WTC11 (cell line): ENCODE measurements around the gene BET1. TPM values are rescaled to one million over a fixed set of nuclear protein-coding genes. Genes with fewer than 3 reads are reported as not detected.
"Not testable (repeated sequence)": the region's sequence is repeated elsewhere in the genome, so short reads cannot be mapped to it uniquely, and the experiment has no call there.

ENCODE experiments used
- ATAC-seq: fragments of 200-7000 bp; cut with Tn5 transposase; 2 replicates; pipeline ENCODE4 v1.10.0; 2021; ENCODE audit warnings: mild to moderate bottlenecking, moderate library complexity
- CTCF ChIA-PET: fragments of 300-600 bp; sonication (Branson Sonifier 250); formaldehyde crosslinking; loops from one replicate; lab custom pipeline; 2021; ENCODE audit warnings: antibody characterized with exemption; lab: Charles Lee
- POLR2A ChIA-PET: fragments of 350-600 bp; sonication (Branson Sonifier 250); formaldehyde crosslinking; loops from one replicate; lab custom pipeline; 2021; ENCODE audit warnings: antibody characterized with exemption; lab: Charles Lee
- DNase-seq: peaks from one replicate; pipeline ENCODE4 v3.0.0; 2021; ENCODE audit warnings: low spot score
- H3K27ac Mint-ChIP-seq: 2 replicates; pipeline ENCODE4 v1.8.0; 2021; ENCODE audit warnings: mixed read lengths
- H3K27me3 Mint-ChIP-seq: 2 replicates; pipeline ENCODE4 v1.8.0; 2021; ENCODE audit warnings: low read depth, mild to moderate bottlenecking, moderate library complexity, mixed read lengths
- H3K36me3 Mint-ChIP-seq: 2 replicates; pipeline ENCODE4 v1.8.0; 2021; ENCODE audit warnings: mixed read lengths
- H3K4me1 Mint-ChIP-seq: 2 replicates; pipeline ENCODE4 v1.8.0; 2022; ENCODE audit warnings: mixed read lengths
- H3K4me3 Mint-ChIP-seq: 2 replicates; pipeline ENCODE4 v1.8.0; 2021; ENCODE audit warnings: mild to moderate bottlenecking, moderate library complexity, mixed read lengths
- H3K9me3 Mint-ChIP-seq: 2 replicates; pipeline ENCODE4 v1.8.0; 2021; ENCODE audit warnings: mixed read lengths
- ATF2 ChIP-seq: sonication (generic); formaldehyde crosslinking; IDR thresholded peaks from 2 replicates; pipeline ENCODE4 v1.8.1; 2022; ENCODE audit warnings: low read depth, missing genetic modification reagents, borderline replicate concordance
- ATF6 ChIP-seq: sonication (generic); formaldehyde crosslinking; IDR thresholded peaks from 2 replicates; pipeline ENCODE4 v1.8.1; 2023; ENCODE audit warnings: mild to moderate bottlenecking, missing genetic modification reagents
- E2F4 ChIP-seq: sonication (generic); formaldehyde crosslinking; IDR thresholded peaks from 2 replicates; pipeline ENCODE4 v1.8.1; 2022; ENCODE audit warnings: low read depth, mild to moderate bottlenecking, moderate library complexity, missing genetic modification reagents, borderline replicate concordance
- GABPB1 ChIP-seq: sonication (generic); formaldehyde crosslinking; IDR thresholded peaks from 2 replicates; pipeline ENCODE4 v1.8.1; 2023; ENCODE audit warnings: mild to moderate bottlenecking, missing genetic modification reagents
- GTF2I ChIP-seq: fragments of 250-450 bp; sonication (Bioruptor Pico); conservative IDR thresholded peaks from 2 replicates; pipeline ENCODE4 v1.4.0; 2021; ENCODE audit warnings: mild to moderate bottlenecking
- HMGXB4 ChIP-seq: sonication (generic); formaldehyde crosslinking; IDR thresholded peaks from 2 replicates; pipeline ENCODE4 v1.8.1; 2023; ENCODE audit warnings: mild to moderate bottlenecking, moderate library complexity, missing genetic modification reagents
- IRF1 ChIP-seq: sonication (generic); formaldehyde crosslinking; IDR thresholded peaks from 2 replicates; pipeline ENCODE4 v1.8.0; 2023; ENCODE audit warnings: missing genetic modification reagents
- MAX ChIP-seq: sonication (generic); formaldehyde crosslinking; IDR thresholded peaks from 2 replicates; pipeline ENCODE4 v1.8.0; 2022; ENCODE audit warnings: mild to moderate bottlenecking, missing genetic modification reagents
- MLX ChIP-seq: sonication (generic); formaldehyde crosslinking; IDR thresholded peaks from 2 replicates; pipeline ENCODE4 v1.8.1; 2023; ENCODE audit warnings: mild to moderate bottlenecking, missing genetic modification reagents, moderate library complexity
- NFE2L1 ChIP-seq: sonication (generic); formaldehyde crosslinking; IDR thresholded peaks from 2 replicates; pipeline ENCODE4 v1.8.1; 2023; ENCODE audit warnings: missing genetic modification reagents
- PRDM15 ChIP-seq: sonication (generic); formaldehyde crosslinking; IDR thresholded peaks from 2 replicates; pipeline ENCODE4 v1.8.0; 2022; ENCODE audit warnings: missing genetic modification reagents
- USF1 ChIP-seq: sonication (generic); formaldehyde crosslinking; IDR thresholded peaks from 2 replicates; pipeline ENCODE4 v1.8.0; 2022; ENCODE audit warnings: mild to moderate bottlenecking, missing genetic modification reagents
- ZNF423 ChIP-seq: fragments of 250-450 bp; sonication (Bioruptor Pico); IDR thresholded peaks from 2 replicates; pipeline ENCODE4 v2.1.2; 2022; ENCODE audit warnings: mild to moderate bottlenecking, moderate library complexity
- ZNF512 ChIP-seq: sonication (generic); formaldehyde crosslinking; IDR thresholded peaks from 2 replicates; pipeline ENCODE4 v1.8.1; 2022; ENCODE audit warnings: missing genetic modification reagents, borderline replicate concordance
- total RNA-seq: library from RNA; stranded (reverse); gene quantifications from 3 replicates; pipeline ENCODE4 v1.2.3, GENCODE V29; 2021

BET1 gene
- total RNA-seq, 1 experiment from 2014 or later, result 26.7 TPM

- TF ChIP-seq MLX (no peak), GTF2I (no peak)
- TF ChIP-seq, all 79 proteins: peak for 0
Measured at GRCh38 chr7:94028768-94029167, 24.6 kb upstream of the BET1 start (continued).

- H3K27ac Mint-ChIP-seq, POLR2A ChIA-PET: not testable (repeated sequence)
Measured at GRCh38 chr7:94026619-94027018, 22.5 kb upstream of the BET1 start.

GRCh38 chr7:94022550-94022949, 18.4 kb upstream of the BET1 start:
- Mint-ChIP-seq H3K27me3 (no peaks in the 10 kb centered on the region; the same call in 1 of the 2 replicates), H3K4me3 (no peak overlapping the region), H3K4me1 (no peaks in the 10 kb centered on the region), H3K27ac (no peak overlapping the region), H3K36me3 (no peaks in the 10 kb centered on the region), H3K9me3 (peaks cover 5% of the 10 kb centered on the region; the same call in 1 of the 2 replicates)
- ChIA-PET POLR2A (no interaction called here), CTCF (no interaction called here)
- TF ChIP-seq MLX, result no peak
- no peak for TF ChIP-seq E2F4 (CRISPR knock-in tag)
- no peak for TF ChIP-seq IRF1 (CRISPR knock-in tag)
- TF ChIP-seq ZNF423 (CRISPR knock-in tag), result no peak
- no peak for TF ChIP-seq GABPB1
- TF ChIP-seq MAX (CRISPR knock-in tag), result no peak
- no peak for TF ChIP-seq ATF6 (CRISPR knock-in tag)
- ATAC-seq, result no peak
- no peak for DNase-seq

More at GRCh38 chr7:94026619-94027018, 22.5 kb upstream of the BET1 start:
- H3K27me3 Mint-ChIP-seq, H3K4me1 Mint-ChIP-seq, DNase-seq, ATAC-seq, H3K9me3 Mint-ChIP-seq, H3K4me3 Mint-ChIP-seq, CTCF ChIA-PET, H3K36me3 Mint-ChIP-seq: not testable (repeated sequence)

- no peaks in the 10 kb centered on the region; the same call in 1 of the 2 replicates for H3K27me3 Mint-ChIP-seq
- H3K4me3 Mint-ChIP-seq, result no peak overlapping the region
- H3K27ac Mint-ChIP-seq, result no peak overlapping the region
- no peak for DNase-seq
- POLR2A ChIA-PET, result no interaction called here
- ATAC-seq, result no peak
- CTCF ChIA-PET, result no interaction called here
- no peaks in the 10 kb centered on the region for H3K4me1 Mint-ChIP-seq
- no peaks in the 10 kb centered on the region for H3K36me3 Mint-ChIP-seq
- H3K9me3 Mint-ChIP-seq, result no peaks in the 10 kb centered on the region
- TF ChIP-seq ATF2 (CRISPR knock-in tag) (no peak), NFE2L1 (CRISPR knock-in tag) (no peak), USF1 (CRISPR knock-in tag) (no peak), HMGXB4 (no peak), PRDM15 (CRISPR knock-in tag) (no peak), ZNF512 (no peak)
Measured at GRCh38 chr7:94016786-94017185, 12.6 kb upstream of the BET1 start.
